Stimulated activated CD8-positive, alpha-beta memory T cell treated with anti-CD3 and anti-CD28 coated beads, Interleukin-7, amount 100 ng/mL, for 24 hours (primary cell): ENCODE results near the gene RYK.

ENCODE experiments used
- DNase-seq: peaks from one replicate; pipeline ENCODE4 v3.0.0-alpha.2; 2020; ENCODE audit warnings: low read depth

RYK gene

DNA sequence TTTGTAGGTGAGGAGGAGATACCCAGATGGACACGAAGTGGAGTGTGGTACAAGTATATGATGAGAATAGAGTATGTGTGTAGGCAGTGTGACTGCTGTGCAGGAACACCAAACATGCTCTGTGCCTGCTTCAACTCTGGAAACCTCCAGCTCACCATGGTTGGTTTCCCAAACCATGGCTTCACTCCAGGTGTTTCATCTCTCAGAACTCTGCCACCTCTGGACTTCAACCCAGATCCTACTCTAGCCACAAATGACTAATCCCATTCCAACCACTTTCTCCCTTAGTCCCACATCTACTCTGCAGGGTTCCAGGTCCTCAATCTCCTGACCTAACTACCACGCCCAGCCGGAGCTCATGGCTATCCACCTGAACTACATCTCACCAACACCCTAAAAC, 102.1 kb downstream of the RYK start:
- DNase-seq: no peak

GRCh38 chr3:134147411-134147810, 103.2 kb downstream of the RYK start:
- DNase-seq: no peak

- DNase-seq: no peak
Measured at GRCh38 chr3:134146666-134147065, 104.0 kb downstream of the RYK start.

GRCh38 chr3:134145183-134145582, 105.5 kb downstream of the RYK start:
- no peak for DNase-seq

GRCh38 chr3:134144694-134145093, 106.0 kb downstream of the RYK start:
- DNase-seq: no peak

- DNase-seq: no peak
Measured at GRCh38 chr3:134143828-134144401, 106.7 kb downstream of the RYK start.

- no peak for DNase-seq
Measured at GRCh38 chr3:134136604-134137003, 114.1 kb downstream of the RYK start.

DNA sequence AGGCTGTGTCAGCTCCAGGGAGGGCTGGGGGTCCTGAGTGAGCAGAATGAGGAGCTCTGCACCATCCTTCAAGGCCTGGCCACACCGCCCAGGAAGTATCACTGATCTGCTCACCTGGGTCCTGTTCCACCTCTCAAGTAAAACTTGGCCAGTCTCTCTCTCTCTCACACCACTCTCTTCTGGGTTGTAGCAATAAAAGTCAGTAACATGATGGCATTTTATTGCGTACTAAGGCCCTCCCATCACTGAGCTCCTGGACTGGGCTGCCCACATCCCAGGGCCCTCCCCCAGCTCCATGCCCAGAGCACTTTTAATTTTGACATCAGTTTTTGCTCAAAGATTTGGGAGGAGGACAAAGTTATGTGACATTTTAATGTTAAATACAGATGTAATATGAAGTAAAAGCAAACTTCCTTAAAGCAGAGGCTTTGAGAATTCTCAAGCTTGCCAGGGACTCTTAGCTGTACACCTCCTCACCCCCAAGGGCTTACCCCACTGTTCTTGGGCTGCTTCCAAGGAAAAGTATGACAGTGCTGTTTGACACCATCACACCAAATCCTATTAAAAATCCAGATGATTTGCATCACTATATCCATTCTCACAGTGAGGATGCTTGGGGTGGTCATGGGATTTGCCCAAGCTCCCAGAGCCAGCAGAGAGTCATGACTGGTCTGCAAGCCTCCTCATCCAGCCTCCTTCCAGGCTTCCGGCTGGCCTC, 115.8 kb downstream of the RYK start:
- DNase-seq: no peak

- DNase-seq: no peak
Measured at GRCh38 chr3:134134240-134134639, 116.4 kb downstream of the RYK start.

GRCh38 chr3:134132961-134133360, 117.7 kb downstream of the RYK start:
- no peak for DNase-seq

- no peak for DNase-seq
Measured at GRCh38 chr3:134126153-134126552, 124.5 kb downstream of the RYK start.

DNA sequence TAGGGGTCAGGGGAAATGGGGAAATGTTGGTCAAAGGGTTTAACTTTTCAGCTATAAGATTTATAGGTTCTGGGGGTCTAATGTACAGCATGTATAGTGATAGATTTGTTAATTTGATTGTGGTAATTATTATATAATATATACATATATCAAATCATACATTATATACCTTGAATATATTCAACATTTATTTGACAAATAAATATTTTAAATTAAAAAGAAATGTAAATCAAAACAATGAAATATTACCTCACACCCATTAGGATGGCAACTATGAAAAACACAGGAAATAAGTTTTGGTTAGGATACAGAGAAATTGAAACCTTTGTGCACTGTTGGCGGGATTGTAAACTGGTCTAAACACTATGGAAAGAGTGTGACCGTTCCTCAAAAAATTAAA, 135.9 kb downstream of the RYK start:
- no peak for DNase-seq

- DNase-seq: no peak
Measured at GRCh38 chr3:134111616-134112015, 139.0 kb downstream of the RYK start.

GRCh38 chr3:134110963-134111362, 139.7 kb downstream of the RYK start:
- no peak for DNase-seq
